Stimulated activated CD4-positive, alpha-beta T cell treated with anti-CD3 and anti-CD28 coated beads, TNF-alpha, amount 100 ng/mL, for 48 hours (primary cell): ENCODE results near the gene MYF6.

Experiments used
- DNase-seq, 3 donors: peaks; one replicate each; pipeline ENCODE4 v3.0.0-alpha.2; 2020; ENCODE audit warnings: low read depth in 3 of 3

Gene MYF6

DNA sequence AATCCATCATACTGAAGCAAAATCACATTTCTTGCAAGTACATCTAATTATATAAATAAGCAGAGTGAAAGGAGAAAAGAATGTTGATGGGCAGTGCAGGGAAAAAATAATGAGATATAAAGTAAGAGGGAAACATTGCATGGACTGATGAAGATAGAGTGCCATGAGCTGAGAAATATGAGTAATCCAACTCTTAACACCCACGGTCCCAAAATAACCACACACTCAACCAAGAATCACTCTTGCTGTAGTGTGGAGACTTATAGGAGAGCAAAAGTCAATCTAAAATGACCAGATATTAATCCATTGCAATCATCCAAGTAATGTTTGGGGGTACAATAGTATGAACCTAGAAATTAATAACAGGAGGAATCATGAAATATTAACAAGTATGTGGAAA is 49.4 kb downstream of the MYF6 start:
- no peak for DNase-seq
